Measurements from ENCODE around the gene ITK.
"Not testable (repeated sequence)": the region's sequence is repeated elsewhere in the genome, so short reads cannot be mapped to it uniquely, and the experiment has no call there.

The ITK gene

GRCh38 chr5:157168286-157168685, 12.4 kb upstream of the ITK start:
- no peak for DNase-seq

GRCh38 chr5:157172403-157172802, 8.2 kb upstream of the ITK start:
- DNase-seq: peak; percentile 93

- no peak for DNase-seq
These were observed 5.5 kb upstream of the ITK start for GRCh38 chr5:157175071-157175612.

- DNase-seq: no peak
These were observed 2.7 kb upstream of the ITK start for GRCh38 chr5:157177953-157178352.

- DNase-seq: no peak
These were observed 1.7 kb upstream of the ITK start for GRCh38 chr5:157178966-157179365.

- no peak for DNase-seq
These were observed 1.6 kb downstream of the ITK start for GRCh38 chr5:157182143-157182757.

GRCh38 chr5:157184117-157184670, 3.6 kb downstream of the ITK start:
- DNase-seq: no peak

GRCh38 chr5:157185122-157185521, 4.5 kb downstream of the ITK start:
- DNase-seq: not testable (repeated sequence)

GRCh38 chr5:157186309-157187045, 5.8 kb downstream of the ITK start:
- DNase-seq: no peak

- DNase-seq: no peak
These were observed 6.6 kb downstream of the ITK start for GRCh38 chr5:157187046-157187754.

- no peak for DNase-seq
These were observed 7.6 kb downstream of the ITK start for GRCh38 chr5:157188270-157188669.

- DNase-seq: peak; percentile 84
These were observed 8.6 kb downstream of the ITK start for GRCh38 chr5:157189223-157189622.

GRCh38 chr5:157193699-157194424, 13.2 kb downstream of the ITK start:
- no peak for DNase-seq

GRCh38 chr5:157196045-157196444, 15.4 kb downstream of the ITK start:
- no peak for DNase-seq

- DNase-seq: no peak
These were observed 16.4 kb downstream of the ITK start for GRCh38 chr5:157197086-157197485.

- no peak for DNase-seq
These were observed 17.8 kb downstream of the ITK start for GRCh38 chr5:157198277-157198986.

GRCh38 chr5:157201857-157202256, 21.2 kb downstream of the ITK start:
- no peak for DNase-seq

- DNase-seq: no peak
These were observed 22.8 kb downstream of the ITK start for GRCh38 chr5:157203417-157203816.

- DNase-seq: no peak
These were observed 24.1 kb downstream of the ITK start for GRCh38 chr5:157204765-157205164.

GRCh38 chr5:157205708-157206107, 25.1 kb downstream of the ITK start:
- DNase-seq: no peak

GRCh38 chr5:157210652-157211051, 30.0 kb downstream of the ITK start:
- not testable (repeated sequence) for DNase-seq

- DNase-seq: no peak
These were observed 31.7 kb downstream of the ITK start for GRCh38 chr5:157212307-157212706.
